ENCODE data around the gene S1PR4. TPM values are rescaled to one million over a fixed set of nuclear protein-coding genes. Genes with fewer than 3 reads are reported as not detected.

The S1PR4 gene
- total and polyA plus RNA-seq, 2 of the 13 experiments (the other 11 are each of a cell fraction or from before 2014, with no cell fraction given): 0.07 to 0.09 TPM

- no peak for TF ChIP-seq FUBP1 (CRISPR knock-in tag; IDR thresholded peaks at IDR 0.05; ENCODE audit: borderline replicate concordance)
Measured at GRCh38 chr19:3188627-3189596, 10.3 kb downstream of the S1PR4 start (continued).

- CTCF ChIA-PET (ENCODE audit: low intra/inter-chr PET ratio, low total read pairs): no interaction called here
- no peak for DNase-seq (ENCODE audit: low spot score)
- no TSS peak for BruUV-seq (replicated peaks)
Measured at GRCh38 chr19:3189702-3190469, 11.3 kb downstream of the S1PR4 start.

More at GRCh38 chr19:3189702-3190469, 11.3 kb downstream of the S1PR4 start:
- peaks cover 2 to 10% of the 10 kb centered on the region in 2 experiments; a peak in 3 of 5 replicates for H3K36me3 ChIP-seq (replicated peaks in 1 of 2; ENCODE audit: control insufficient read depth in 1 of 2, insufficient read depth in 2 of 2, low read length in 2 of 2)
- FAIRE-seq: no peak
- no peak overlapping the region for H3K4me2 ChIP-seq (ENCODE audit: low read depth, low read length)
- H3K4me1 ChIP-seq (ENCODE audit: insufficient read depth, low read length): peaks cover 23% of the 10 kb centered on the region
- 94% methylated on average over 26 of the region's 28 CpGs for WGBS (ENCODE audit: low lambda C conversion rate)
- H3K4me3 ChIP-seq (replicated peaks in 1 of 3; ENCODE audit: insufficient read depth in 1 of 3, low read depth in 2 of 3, low read length in 3 of 3): no peak overlapping the region
- in situ Hi-C loops (cut with HindIII; ENCODE audit: extremely low pct_ligation_motif_present, low pct_unique_long_range_greater_than_20kb): no loop called here
- no peak for TF ChIP-seq FOXJ3 (CRISPR knock-in tag; IDR thresholded peaks at IDR 0.05; ENCODE audit: borderline replicate concordance)
- TF ChIP-seq RBFOX2 (IDR thresholded peaks at IDR 0.05; ENCODE audit: low read depth, low read length): peak; percentile 47
- no peak for TF ChIP-seq HNF4A (CRISPR knock-in tag; IDR thresholded peaks at IDR 0.05)
- no peak for TF ChIP-seq MXD4 (CRISPR knock-in tag; IDR thresholded peaks at IDR 0.05)
- TF ChIP-seq MATR3 (CRISPR knock-in tag; IDR thresholded peaks at IDR 0.05): no peak
- peak; percentile 33 for TF ChIP-seq AGO2 (optimal IDR thresholded peaks at IDR 0.05; ENCODE audit: low read depth, low read length)
- peaks cover 45% of the 10 kb centered on the region for H3K79me2 ChIP-seq (ENCODE audit: insufficient read depth, low read length)
- no peak overlapping the region for H2AFZ ChIP-seq (ENCODE audit: low read length)
- no peaks in the 10 kb centered on the region for H3K27me3 ChIP-seq (ENCODE audit: control insufficient read depth in 1 of 2, insufficient read depth in 2 of 2, low read length in 2 of 2)
- H3K9ac ChIP-seq (ENCODE audit: insufficient read depth, low read depth, low read length): no peak overlapping the region
- peaks cover 7% of the 10 kb centered on the region; the same call in 1 of the 2 replicates for H4K20me1 ChIP-seq (ENCODE audit: insufficient read depth, low read length)
- H3K27ac ChIP-seq (ENCODE audit: extremely low read length, insufficient read depth, low read length): no peak overlapping the region
- intact Hi-C loops (cut with micrococcal nuclease; ENCODE audit: unreplicated experiment): no loop called here
- H3K9me3 ChIP-seq (ENCODE audit: low read length): no peaks in the 10 kb centered on the region
- POLR2A ChIA-PET: no interaction called here
- no peak for ATAC-seq

Measured in HepG2 (cell line).